Neural crest cell (in vitro differentiated cells): ENCODE measurements around the gene FANCC. TPM values are rescaled to one million over a fixed set of nuclear protein-coding genes. Genes with fewer than 3 reads are reported as not detected.
A peak's percentile ranks its signal among the peaks of the same experiment; 100 is the strongest.

Experiments
- DNase-seq: peaks from one replicate; pipeline ENCODE4 v3.0.0; 2021; ENCODE audit warnings: low read depth, mixed read lengths, low spot score
- H3K27ac Mint-ChIP-seq: one replicate; pipeline ENCODE4 v1.8.0; 2021; ENCODE audit warnings: mild to moderate bottlenecking, mixed read lengths; ENCODE audit not compliant: unreplicated experiment
- H3K27me3 Mint-ChIP-seq: 2 replicates; pipeline ENCODE4 v1.8.0; 2021; ENCODE audit warnings: low read depth, mild to moderate bottlenecking, mixed read lengths
- H3K36me3 Mint-ChIP-seq: 2 replicates; pipeline ENCODE4 v1.8.0; 2021; ENCODE audit warnings: low read depth, mild to moderate bottlenecking, mixed read lengths
- H3K4me1 Mint-ChIP-seq: 2 replicates; pipeline ENCODE4 v1.8.0; 2021; ENCODE audit warnings: mixed read lengths
- H3K4me3 Mint-ChIP-seq: one replicate; pipeline ENCODE4 v1.8.0; 2021; ENCODE audit warnings: mild to moderate bottlenecking, mixed read lengths
- H3K9me3 Mint-ChIP-seq: 2 replicates; pipeline ENCODE4 v1.8.0; 2021; ENCODE audit warnings: mixed read lengths
- CTCF ChIP-seq: fragments of 200-600 bp; sonication (generic); conservative IDR thresholded peaks from 2 replicates; pipeline ENCODE4 v1.5.0; 2021; ENCODE audit warnings: antibody characterized with exemption, mild to moderate bottlenecking
- total RNA-seq: library from RNA; stranded (reverse); gene quantifications from 2 replicates; pipeline ENCODE4 v1.2.1, GENCODE V29; 2021

Gene FANCC
- total RNA-seq, 1 donor from 2014 or later, result 24.6 TPM

- H3K27me3 Mint-ChIP-seq, result no peaks in the 10 kb centered on the region
- H3K4me3 Mint-ChIP-seq, result no peak overlapping the region
- H3K27ac Mint-ChIP-seq, result no peak overlapping the region
- H3K4me1 Mint-ChIP-seq, result peaks cover 23% of the 10 kb centered on the region
- DNase-seq, result no peak
- no peaks in the 10 kb centered on the region for H3K9me3 Mint-ChIP-seq
- TF ChIP-seq CTCF, result no peak
- peaks cover 5% of the 10 kb centered on the region for H3K36me3 Mint-ChIP-seq
Measured at GRCh38 chr9:95192631-95193030, 124.9 kb downstream of the FANCC start.

DNA sequence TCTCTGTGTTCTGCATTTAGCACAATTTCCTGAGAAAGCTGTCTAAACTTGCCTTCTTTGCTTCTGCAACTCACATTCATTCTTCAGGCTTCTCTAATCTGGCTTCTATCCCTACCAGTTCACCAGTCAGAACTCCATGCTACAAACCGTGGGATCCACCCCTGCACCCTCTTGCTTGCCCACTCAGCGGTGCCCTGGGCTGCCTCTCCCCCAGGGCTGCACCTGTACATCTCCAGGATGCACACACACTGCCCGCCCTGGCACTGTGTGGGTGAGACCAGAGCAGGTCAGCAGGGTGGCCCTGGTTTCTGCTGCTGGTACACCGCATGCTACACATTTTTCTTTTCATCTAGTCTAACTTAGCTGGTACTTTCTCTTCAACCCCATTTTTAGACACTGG is 127.1 kb downstream of the FANCC start:
- Mint-ChIP-seq H3K36me3 (peaks cover 5% of the 10 kb centered on the region), H3K4me1 (peaks cover 23% of the 10 kb centered on the region), H3K4me3 (no peak overlapping the region), H3K27ac (no peak overlapping the region), H3K27me3 (no peaks in the 10 kb centered on the region), H3K9me3 (no peaks in the 10 kb centered on the region)
- no peak for DNase-seq
- no peak for TF ChIP-seq CTCF

DNA sequence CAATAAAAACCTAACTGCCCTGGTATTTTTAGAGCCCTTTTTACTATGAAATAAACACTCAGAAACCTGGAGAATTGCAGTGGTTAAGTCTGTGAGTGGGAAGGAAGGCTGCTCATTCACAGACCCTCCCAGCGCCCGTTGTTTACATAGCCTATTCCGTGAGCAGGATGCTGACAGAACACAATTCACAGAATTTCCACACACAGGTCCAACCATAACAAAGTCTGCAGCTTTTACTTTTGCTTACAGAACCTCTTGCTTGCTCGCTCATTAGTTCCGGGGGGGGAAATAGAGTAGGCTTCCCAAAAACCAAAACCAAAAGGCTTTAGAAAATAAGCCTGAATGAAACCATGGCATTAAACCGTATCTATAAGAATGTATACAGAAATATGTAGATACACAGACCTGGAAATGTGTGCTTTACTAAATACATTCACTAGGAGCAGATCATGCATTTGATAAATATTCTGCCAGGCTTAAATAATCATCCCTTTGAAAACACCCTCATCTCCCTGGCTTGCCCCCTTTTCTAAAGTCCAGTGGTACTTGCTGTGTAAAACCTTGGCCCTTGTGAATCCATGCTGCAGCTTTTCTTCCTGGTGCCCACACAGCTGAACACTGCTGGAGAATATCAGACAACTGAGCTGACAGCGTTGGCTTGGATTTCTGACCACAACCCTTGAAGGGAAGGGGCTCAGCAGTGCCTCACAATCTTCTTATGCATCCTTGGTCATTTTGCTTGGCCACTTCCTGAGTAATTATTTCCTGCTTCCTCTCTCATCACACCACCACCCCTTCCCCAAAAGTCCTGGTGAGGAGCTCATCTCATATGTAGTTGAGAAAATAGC is 128.0 kb downstream of the FANCC start:
- no peaks in the 10 kb centered on the region for H3K9me3 Mint-ChIP-seq
- no peak overlapping the region for H3K4me3 Mint-ChIP-seq
- no peak for TF ChIP-seq CTCF
- peak overlapping the region; percentile 65 for H3K27ac Mint-ChIP-seq
- H3K36me3 Mint-ChIP-seq, result peaks cover 5% of the 10 kb centered on the region
- DNase-seq, result no peak
- H3K27me3 Mint-ChIP-seq, result no peaks in the 10 kb centered on the region
- peaks cover 23% of the 10 kb centered on the region for H3K4me1 Mint-ChIP-seq

GRCh38 chr9:95188459-95188858 is 129.1 kb downstream of the FANCC start:
- no peaks in the 10 kb centered on the region for H3K27me3 Mint-ChIP-seq
- H3K4me1 Mint-ChIP-seq, result peaks cover 23% of the 10 kb centered on the region
- H3K4me3 Mint-ChIP-seq, result no peak overlapping the region
- TF ChIP-seq CTCF, result no peak
- H3K9me3 Mint-ChIP-seq, result no peaks in the 10 kb centered on the region
- peaks cover 5% of the 10 kb centered on the region for H3K36me3 Mint-ChIP-seq
- DNase-seq, result no peak
- peak overlapping the region; percentile 10 for H3K27ac Mint-ChIP-seq

GRCh38 chr9:95185956-95186355 is 131.6 kb downstream of the FANCC start:
- no peak for DNase-seq
- Mint-ChIP-seq H3K27me3 (no peaks in the 10 kb centered on the region), H3K4me1 (peaks cover 31% of the 10 kb centered on the region), H3K9me3 (no peaks in the 10 kb centered on the region), H3K36me3 (peaks cover 3% of the 10 kb centered on the region), H3K27ac (peak overlapping the region; percentile 66), H3K4me3 (no peak overlapping the region)
- no peak for TF ChIP-seq CTCF
